K562 (cell line): ENCODE data around the gene FOXO3B. TPM values are rescaled to one million over a fixed set of nuclear protein-coding genes. Genes with fewer than 3 reads are reported as not detected.
"Not testable (repeated sequence)": the region's sequence is repeated elsewhere in the genome, so short reads cannot be mapped to it uniquely, and the experiment has no call there.

Source experiments
- ATAC-seq: fragments of 200-7000 bp; cut with Tn5 transposase; 3 replicates; pipeline ENCODE4 v1.9.1; 2020; ENCODE audit warnings: moderate library complexity
- BruUV-seq: library from RNA; stranded (reverse); fragments of 400-500 nt; replicated peaks from 2 replicates; lab custom pipeline; 2021; lab: Mats Ljungman, UMichigan
- CTCF ChIA-PET: fragments of 300-600 bp; formaldehyde crosslinking; extraction: SDS; loops from one replicate; lab custom pipeline; 2021; ENCODE audit warnings: low intra/inter-chr PET ratio; lab: Yijun Ruan, JAX
- POLR2A ChIA-PET: fragments of 300-600, 350-650 bp; sonication (Branson Sonifier 250); formaldehyde crosslinking; extraction: SDS; loops from one replicate; lab custom pipeline; 2021; ENCODE audit warnings: antibody characterized with exemption, inconsistent platforms; lab: Yijun Ruan, JAX
- DNase-seq, 4 experiments: peaks; one replicate each; pipeline versions ENCODE4 v3.0.0 to v3.0.0-alpha.2; 2011 to 2018; ENCODE audit warnings: low spot score in 3 of 4, mixed read lengths in 3 of 4; ENCODE audit errors: extremely low read depth in 1 of 4
- FAIRE-seq: peaks from 2 replicates; lab custom pipeline; 2011; peaks lifted over from hg19 to GRCh38; lab: Jason Lieb, UNC
- H2AFZ ChIP-seq: 2 replicates; pipeline ENCODE4 v1.6.0; 2011; ENCODE audit warnings: low read depth, low read length, control low read depth, inconsistent platforms
- H3K27ac ChIP-seq: fragments of 200-600 bp; 3 replicates; pipeline ENCODE4 v1.8.0; 2011; ENCODE audit warnings: low read depth, mild to moderate bottlenecking, control low read depth, inconsistent platforms, low read length, moderate library complexity, mixed read lengths; ENCODE audit errors: extremely low read depth
- H3K27me3 ChIP-seq, 2 experiments: fragments of 300-600 bp in 1 of 2; 2 replicates in 1 of 2; 3 replicates in 1 of 2; pipeline versions ENCODE4 v1.6.0 to v1.8.0; 2011; ENCODE audit warnings: inconsistent platforms in 2 of 2, low read length in 2 of 2, mild to moderate bottlenecking in 1 of 2, mixed read lengths in 1 of 2, moderate library complexity in 1 of 2; ENCODE audit not compliant: control insufficient read depth in 2 of 2, insufficient read depth in 2 of 2
- H3K36me3 ChIP-seq: fragments of 300-600 bp; 3 replicates; pipeline ENCODE4 v1.8.0; 2011; ENCODE audit warnings: mild to moderate bottlenecking, low read length, inconsistent platforms; ENCODE audit not compliant: control insufficient read depth, insufficient read depth
- H3K4me1 ChIP-seq, 2 experiments: fragments of 200-600 bp in 1 of 2; replicated peaks in 1 of 2; 2 replicates in 1 of 2; 3 replicates in 1 of 2; pipeline versions ENCODE4 v1.5.1 to v1.8.0; 2011; ENCODE audit warnings: inconsistent platforms in 2 of 2, low read length in 2 of 2, mild to moderate bottlenecking in 1 of 2, mixed read lengths in 1 of 2, moderate library complexity in 1 of 2; ENCODE audit not compliant: control insufficient read depth in 2 of 2, insufficient read depth in 2 of 2
- H3K4me2 ChIP-seq: 2 replicates; pipeline ENCODE4 v1.6.1; 2011; ENCODE audit warnings: low read length, control low read depth, inconsistent platforms, mixed read lengths; ENCODE audit not compliant: insufficient read depth
- H3K4me3 ChIP-seq: fragments of 200-600 bp; sonication (generic), shearing (Covaris generic); 2 replicates; pipeline ENCODE4 v1.5.1; 2016; ENCODE audit warnings: control low read depth, inconsistent platforms
- H3K79me2 ChIP-seq: fragments of 200-600 bp; 3 replicates; pipeline ENCODE4 v1.8.0; 2011; ENCODE audit warnings: low read length, inconsistent platforms; ENCODE audit not compliant: control insufficient read depth, insufficient read depth
- H3K9ac ChIP-seq, 2 experiments: 2 replicates each; pipeline versions ENCODE4 v1.6.0 to v1.6.1; 2011; ENCODE audit warnings: low read depth in 2 of 2, low read length in 2 of 2, control low read depth in 1 of 2, inconsistent platforms in 1 of 2, mild to moderate bottlenecking in 1 of 2, mixed read lengths in 1 of 2; ENCODE audit not compliant: insufficient read depth in 1 of 2
- H3K9me1 ChIP-seq: one replicate; pipeline ENCODE4 v1.6.0; 2011; ENCODE audit warnings: inconsistent platforms, mild to moderate bottlenecking, low read length, moderate library complexity; ENCODE audit not compliant: control insufficient read depth, insufficient read depth
- H3K9me3 ChIP-seq: replicated peaks from 2 replicates; pipeline ENCODE4 v1.5.1; 2011; ENCODE audit warnings: low read depth, low read length, inconsistent platforms; ENCODE audit not compliant: control insufficient read depth, insufficient read depth
- H4K20me1 ChIP-seq: replicated peaks from 2 replicates; pipeline ENCODE4 v1.6.1; 2011; ENCODE audit warnings: low read length, inconsistent platforms, mixed read lengths; ENCODE audit not compliant: control insufficient read depth, insufficient read depth
- CEBPG ChIP-seq, 3 experiments: fragments of 200-800 bp in 1 of 3; sonication (Bioruptor generic) in 1 of 3; sonication (generic) in 1 of 3; formaldehyde crosslinking in 1 of 3; IDR thresholded peaks in 2 of 3; conservative IDR thresholded peaks in 1 of 3; 2 replicates each; pipeline versions ENCODE4 v1.6.1 to v1.8.0; 2016 to 2022; ENCODE audit warnings: missing compliant biosample characterization in 2 of 3, missing genetic modification characterization in 2 of 3, mild to moderate bottlenecking in 1 of 3, missing genetic modification reagents in 1 of 3
- WGBS: fragments of 100-300 bp; shearing (Covaris generic); methylation state at CpG from one replicate; pipeline ENCODE4 v1.1.6; 2016; ENCODE audit warnings: low coverage, mixed read lengths; ENCODE audit not compliant: insufficient coverage; ENCODE audit errors: missing lambda C conversion rate; 5-methylcytosine and 5-hydroxymethylcytosine counted together
- in situ Hi-C: fragments of 300-500 bp; cut with MboI; formaldehyde crosslinking; loops from 4 replicates; pipeline ENCODE4 v1.15.0; 2018; ENCODE audit warnings: inconsistent platforms, mixed read lengths
- intact Hi-C: fragments of 100-400 bp; cut with micrococcal nuclease; formaldehyde crosslinking; loops from 2 replicates; pipeline ENCODE4 v1.14.2; 2022
- polyA plus RNA-seq, 8 experiments: library from polyadenylated mRNA; depleted of rRNA in 4 of 8; stranded (reverse) in 5 of 8; unstranded in 3 of 8; fragments of >200 nt; fragmentation: Nextera tagmentation in 2 of 8; fragmentation: Illumina TruSeq in 1 of 8; extraction: Ambion mirVana in 2 of 8; extraction: Trizol in 1 of 8; gene quantifications; 2 replicates each; pipeline versions ENCODE4 v1.2.1 to v1.2.3, GENCODE V29; 2011 to 2014; ENCODE audit warnings: inconsistent platforms in 1 of 8, missing spikeins in 1 of 8
- total RNA-seq, 7 experiments: library from RNA; depleted of rRNA in 6 of 7; stranded (reverse); fragments of >200 nt in 6 of 7; fragmentation: Illumina TruSeq in 2 of 7; extraction: Trizol in 2 of 7; gene quantifications; 2 replicates each; pipeline versions ENCODE4 v1.2.1 to v1.2.3, GENCODE V29; 2011 to 2021; ENCODE audit warnings: low replicate concordance in 1 of 7

The FOXO3B gene
- total and polyA plus RNA-seq, 9 of the 15 experiments (the other 6 are each of a cell fraction or from before 2014, with no cell fraction given) = 0.25 to 5.2 (median 2.4) TPM

DNA sequence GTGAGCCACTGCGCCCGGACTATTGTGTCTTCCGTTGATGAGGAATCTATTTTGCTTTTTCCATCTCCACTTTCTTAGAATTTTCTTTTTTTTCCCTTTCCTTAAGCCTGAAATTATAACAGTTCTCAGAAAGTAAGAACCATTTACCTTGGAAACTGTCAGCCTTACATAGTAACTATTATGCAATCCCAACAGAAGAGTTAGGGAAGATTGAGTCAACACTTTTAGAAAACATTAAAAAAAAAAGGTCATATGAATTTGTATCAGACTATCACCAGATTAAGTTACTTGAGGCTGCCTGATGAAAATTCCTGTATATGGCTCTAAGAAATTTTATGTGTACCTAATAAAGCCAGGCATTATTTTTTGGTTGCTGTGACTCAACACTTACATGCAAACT lies 26.1 kb upstream of the FOXO3B start:
- in situ Hi-C loops = not testable (repeated sequence)
- 43% methylated on average over 3 of the region's 3 CpGs for WGBS

DNA sequence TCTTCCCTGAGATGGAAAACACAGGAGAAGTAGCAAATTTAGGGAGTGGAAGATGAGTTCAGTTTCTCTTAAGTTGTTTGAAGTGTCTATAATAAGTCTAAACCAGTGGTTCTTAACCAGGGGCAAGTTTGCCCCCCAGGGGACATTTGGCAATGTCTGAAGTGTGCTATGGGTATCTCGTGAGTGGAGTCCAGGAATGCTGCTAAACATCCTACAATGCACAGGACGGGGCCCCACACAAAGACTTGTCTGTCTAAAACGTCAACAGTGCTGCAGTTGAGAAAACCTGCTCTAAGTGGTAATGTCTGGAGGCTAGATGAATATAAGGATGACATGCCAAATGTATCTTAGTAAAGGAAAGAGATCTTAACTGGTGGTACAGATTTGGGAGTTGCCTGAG lies 23.8 kb upstream of the FOXO3B start:
- H3K4me1 ChIP-seq, H2AFZ ChIP-seq, POLR2A ChIA-PET, H3K9ac ChIP-seq, BruUV-seq, H3K4me2 ChIP-seq, H3K27me3 ChIP-seq, H3K4me3 ChIP-seq, intact Hi-C loops, FAIRE-seq, H3K9me1 ChIP-seq, H3K27ac ChIP-seq, in situ Hi-C loops, CTCF ChIA-PET, H3K36me3 ChIP-seq, H3K79me2 ChIP-seq, H3K9me3 ChIP-seq, DNase-seq, ATAC-seq, H4K20me1 ChIP-seq: not testable (repeated sequence)
- 8% methylated on average over 3 of the region's 3 CpGs for WGBS

More for the DNA sequence above, 26.1 kb upstream of the FOXO3B start:
- H3K27me3 ChIP-seq; H3K9ac ChIP-seq; TF ChIP-seq CEBPG (CRISPR knock-in tag; IDR thresholded peaks at IDR 0.05): not testable (repeated sequence)
- peak in 1 of 2 experiments; percentile 37; a peak in 1 of 4 replicates for TF ChIP-seq CEBPG (tag; conservative IDR thresholded peaks at IDR 0.05 in 1 of 2, IDR thresholded peaks at IDR 0.05 in 1 of 2)
- TF ChIP-seq, all 486 proteins: peak for 1; not testable (repeated sequence) for 485
- CTCF ChIA-PET, DNase-seq, H3K36me3 ChIP-seq, H3K4me2 ChIP-seq, H3K4me3 ChIP-seq, H3K27ac ChIP-seq, POLR2A ChIA-PET, H3K9me1 ChIP-seq, H3K79me2 ChIP-seq, BruUV-seq, ATAC-seq, H4K20me1 ChIP-seq, H3K9me3 ChIP-seq, intact Hi-C loops, H3K4me1 ChIP-seq, H2AFZ ChIP-seq, FAIRE-seq: not testable (repeated sequence)

DNA sequence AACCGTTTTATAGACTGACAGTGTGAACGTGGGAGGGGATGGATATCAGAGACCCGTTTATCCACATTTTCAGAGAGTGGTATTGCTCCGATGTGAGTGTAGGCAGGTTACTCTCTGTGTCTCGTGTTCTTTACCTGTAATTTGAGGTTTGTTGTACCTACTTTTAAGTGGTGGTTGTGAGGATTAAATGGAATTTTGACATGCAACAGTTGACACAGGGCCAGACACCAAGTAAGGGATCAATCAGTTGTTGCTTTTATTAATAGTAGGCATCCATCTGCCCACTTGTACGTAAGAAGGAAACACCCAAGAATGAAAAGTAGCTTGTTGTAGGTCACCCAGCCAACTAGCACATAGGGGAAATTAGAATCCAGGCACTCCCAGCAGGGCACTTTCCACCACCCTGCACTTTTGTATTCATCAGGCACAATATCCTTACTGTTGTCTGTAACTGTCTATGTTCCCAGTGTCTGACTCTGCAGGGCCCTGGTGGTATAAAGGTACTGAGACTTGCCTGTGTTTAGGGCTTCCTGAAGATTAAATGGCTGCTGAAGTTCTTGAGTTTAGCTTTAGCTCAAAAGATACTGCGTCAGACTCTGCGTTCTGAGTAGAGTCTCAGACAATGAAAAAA lies 16.5 kb upstream of the FOXO3B start:
- ATAC-seq, H3K27ac ChIP-seq, BruUV-seq, FAIRE-seq, CTCF ChIA-PET, H3K27me3 ChIP-seq, DNase-seq, H4K20me1 ChIP-seq, H3K9me1 ChIP-seq, H3K4me1 ChIP-seq, H3K36me3 ChIP-seq, H3K9me3 ChIP-seq, in situ Hi-C loops, intact Hi-C loops, H3K79me2 ChIP-seq: not testable (repeated sequence)
- Histone ChIP-seq H3K4me3 (peak overlapping the region; percentile 47), H3K9ac (peak overlapping the region; percentile 60 to 79; a peak in 3 of 4 replicates), H2AFZ (peak overlapping the region; percentile 84), H3K4me2 (peak overlapping the region; percentile 69)
- POLR2A ChIA-PET = interaction anchor here (1.0 kb wide), 1 partner anchor 233 kb away, joined by 3 read pairs; no protein-coding TSS in a partner anchor
- 57% methylated on average over 7 of the region's 8 CpGs for WGBS
